Ishikawa (cell line): ENCODE data around the gene KRTAP20-2.

Experiments
- CREB1 ChIP-seq: IDR thresholded peaks from 2 replicates; pipeline ENCODE4 v1.6.1; 2012; ENCODE audit warnings: low read depth
- EGR1 ChIP-seq: IDR thresholded peaks from 2 replicates; pipeline ENCODE4 v1.6.1; 2012
- NFIC ChIP-seq: IDR thresholded peaks from 2 replicates; pipeline ENCODE4 v1.6.1; 2012
- TF ChIP-seq, protein P1 (sequence below): IDR thresholded peaks from 2 replicates; pipeline ENCODE4 v1.6.1; 2012; ENCODE audit warnings: low read depth, mild to moderate bottlenecking

DNA sequence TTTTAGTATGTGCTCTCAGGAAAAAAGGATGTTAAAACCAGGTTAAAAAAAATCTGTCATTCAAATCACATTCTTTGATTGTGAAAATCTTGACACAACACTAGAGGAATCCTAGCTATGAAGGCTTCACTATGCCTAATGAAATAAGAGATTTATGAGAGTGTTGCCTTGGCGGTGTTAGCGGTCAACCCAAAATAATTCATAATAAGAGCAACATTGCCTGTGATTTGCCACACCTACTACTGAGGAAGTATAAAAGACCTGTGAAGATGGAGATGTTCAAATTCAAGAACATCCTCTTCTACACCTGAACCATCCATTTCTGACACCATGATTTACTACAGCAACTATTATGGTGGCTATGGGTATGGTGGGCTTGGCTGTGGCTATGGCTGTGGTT, 18.9 kb upstream of the KRTAP20-2 start, which contains the start of gene KRTAP20-1:
- no peak for TF ChIP-seq NFIC
- TF ChIP-seq EGR1 = no peak
- no peak for TF ChIP-seq CREB1
- TF ChIP-seq, protein P1, sequence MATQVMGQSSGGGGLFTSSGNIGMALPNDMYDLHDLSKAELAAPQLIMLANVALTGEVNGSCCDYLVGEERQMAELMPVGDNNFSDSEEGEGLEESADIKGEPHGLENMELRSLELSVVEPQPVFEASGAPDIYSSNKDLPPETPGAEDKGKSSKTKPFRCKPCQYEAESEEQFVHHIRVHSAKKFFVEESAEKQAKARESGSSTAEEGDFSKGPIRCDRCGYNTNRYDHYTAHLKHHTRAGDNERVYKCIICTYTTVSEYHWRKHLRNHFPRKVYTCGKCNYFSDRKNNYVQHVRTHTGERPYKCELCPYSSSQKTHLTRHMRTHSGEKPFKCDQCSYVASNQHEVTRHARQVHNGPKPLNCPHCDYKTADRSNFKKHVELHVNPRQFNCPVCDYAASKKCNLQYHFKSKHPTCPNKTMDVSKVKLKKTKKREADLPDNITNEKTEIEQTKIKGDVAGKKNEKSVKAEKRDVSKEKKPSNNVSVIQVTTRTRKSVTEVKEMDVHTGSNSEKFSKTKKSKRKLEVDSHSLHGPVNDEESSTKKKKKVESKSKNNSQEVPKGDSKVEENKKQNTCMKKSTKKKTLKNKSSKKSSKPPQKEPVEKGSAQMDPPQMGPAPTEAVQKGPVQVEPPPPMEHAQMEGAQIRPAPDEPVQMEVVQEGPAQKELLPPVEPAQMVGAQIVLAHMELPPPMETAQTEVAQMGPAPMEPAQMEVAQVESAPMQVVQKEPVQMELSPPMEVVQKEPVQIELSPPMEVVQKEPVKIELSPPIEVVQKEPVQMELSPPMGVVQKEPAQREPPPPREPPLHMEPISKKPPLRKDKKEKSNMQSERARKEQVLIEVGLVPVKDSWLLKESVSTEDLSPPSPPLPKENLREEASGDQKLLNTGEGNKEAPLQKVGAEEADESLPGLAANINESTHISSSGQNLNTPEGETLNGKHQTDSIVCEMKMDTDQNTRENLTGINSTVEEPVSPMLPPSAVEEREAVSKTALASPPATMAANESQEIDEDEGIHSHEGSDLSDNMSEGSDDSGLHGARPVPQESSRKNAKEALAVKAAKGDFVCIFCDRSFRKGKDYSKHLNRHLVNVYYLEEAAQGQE = no peak
